Measurements from ENCODE around the gene GALM. TPM values are rescaled to one million over a fixed set of nuclear protein-coding genes. Genes with fewer than 3 reads are reported as not detected.

The GALM gene
- total and polyA plus RNA-seq, 8 donors = 12.8 to 33.6 (median 25.3) TPM

DNA sequence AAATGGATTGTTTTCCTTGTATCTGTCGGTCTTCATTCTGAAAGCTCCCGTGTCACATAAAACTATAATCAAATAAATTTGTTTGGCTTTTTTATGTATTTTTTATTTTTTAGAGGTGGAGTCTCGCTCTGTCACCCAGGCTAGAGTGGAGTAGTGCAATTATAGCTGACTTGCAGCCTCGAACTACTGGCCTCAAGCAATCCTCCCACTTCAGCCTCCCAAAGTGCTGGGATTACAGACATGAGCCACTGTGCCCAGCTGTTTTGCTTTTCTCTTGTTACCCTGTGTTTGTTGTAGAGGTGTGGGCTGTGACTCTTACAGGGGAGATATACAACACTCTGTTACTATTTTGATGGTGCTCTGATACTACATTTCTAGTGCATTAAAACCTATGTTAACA, 2.2 kb downstream of the GALM start:
- DNase-seq (no peak), ATAC-seq (no peak)
- Histone ChIP-seq H3K27ac (peak overlapping the region in 1 of 2 donors; percentile 87), H3K4me3 (peak overlapping the region in 1 of 2 donors; percentile 72), H3K27me3 (no peaks in the 10 kb centered on the region), H3K9me3 (no peaks in the 10 kb centered on the region), H3K36me3 (no peaks in the 10 kb centered on the region), H3K4me1 (peaks cover 0 to 55% of the 10 kb centered on the region in 2 donors)
- TF ChIP-seq, protein P1, sequence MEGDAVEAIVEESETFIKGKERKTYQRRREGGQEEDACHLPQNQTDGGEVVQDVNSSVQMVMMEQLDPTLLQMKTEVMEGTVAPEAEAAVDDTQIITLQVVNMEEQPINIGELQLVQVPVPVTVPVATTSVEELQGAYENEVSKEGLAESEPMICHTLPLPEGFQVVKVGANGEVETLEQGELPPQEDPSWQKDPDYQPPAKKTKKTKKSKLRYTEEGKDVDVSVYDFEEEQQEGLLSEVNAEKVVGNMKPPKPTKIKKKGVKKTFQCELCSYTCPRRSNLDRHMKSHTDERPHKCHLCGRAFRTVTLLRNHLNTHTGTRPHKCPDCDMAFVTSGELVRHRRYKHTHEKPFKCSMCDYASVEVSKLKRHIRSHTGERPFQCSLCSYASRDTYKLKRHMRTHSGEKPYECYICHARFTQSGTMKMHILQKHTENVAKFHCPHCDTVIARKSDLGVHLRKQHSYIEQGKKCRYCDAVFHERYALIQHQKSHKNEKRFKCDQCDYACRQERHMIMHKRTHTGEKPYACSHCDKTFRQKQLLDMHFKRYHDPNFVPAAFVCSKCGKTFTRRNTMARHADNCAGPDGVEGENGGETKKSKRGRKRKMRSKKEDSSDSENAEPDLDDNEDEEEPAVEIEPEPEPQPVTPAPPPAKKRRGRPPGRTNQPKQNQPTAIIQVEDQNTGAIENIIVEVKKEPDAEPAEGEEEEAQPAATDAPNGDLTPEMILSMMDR (IDR thresholded peaks at IDR 0.05) = no peak
- intact Hi-C loops (cut with DNase I) = loop anchor here in 1 of 2 donors (10.0 kb wide), 1 partner anchor 63 kb away; the partner anchor contains the start of gene HNRNPLL

DNA sequence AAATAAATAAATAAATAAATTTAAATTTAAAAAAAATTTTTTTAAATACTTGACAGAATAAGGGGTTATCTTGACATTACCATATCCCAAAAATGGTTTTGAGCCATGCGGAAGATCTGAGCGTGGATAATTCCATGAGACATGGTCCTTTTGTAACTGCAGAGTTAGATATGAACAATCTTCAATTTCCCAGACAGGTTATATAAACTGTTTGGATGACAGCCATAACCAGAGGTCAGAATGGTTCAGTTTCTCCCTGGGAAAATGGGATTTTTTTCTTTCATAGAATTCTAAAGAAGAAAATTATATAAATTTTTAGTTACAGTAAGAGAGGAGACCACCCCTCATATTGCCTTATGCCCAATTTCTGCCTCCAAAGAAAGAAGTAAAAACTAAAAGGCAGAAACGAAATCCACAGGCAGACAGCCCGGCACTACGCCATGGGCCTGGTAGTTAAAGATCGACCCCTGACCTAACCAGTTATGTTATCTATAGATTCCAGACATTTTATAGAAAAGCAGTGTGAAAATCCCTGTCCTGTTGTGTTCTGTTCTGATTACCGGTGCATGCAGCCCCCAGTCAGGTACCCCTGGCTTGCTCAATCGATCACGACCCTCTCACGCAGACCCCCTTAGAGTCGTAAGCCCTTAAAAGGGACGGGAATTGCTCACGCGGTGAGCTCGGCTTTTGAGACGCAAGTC, 3.0 kb downstream of the GALM start:
- H3K27ac ChIP-seq = no peak overlapping the region
- H3K4me1 ChIP-seq = peaks cover 0 to 47% of the 10 kb centered on the region in 2 donors
- no peak for ATAC-seq
- no peak overlapping the region for H3K4me3 ChIP-seq
- H3K36me3 ChIP-seq = no peaks in the 10 kb centered on the region
- no peaks in the 10 kb centered on the region for H3K27me3 ChIP-seq
- TF ChIP-seq, protein P1 (IDR thresholded peaks at IDR 0.05) = no peak
- intact Hi-C loops (cut with DNase I) = loop anchor here in 1 of 2 donors (10.0 kb wide), 1 partner anchor 64 kb away; the partner anchor contains the start of gene HNRNPLL
- no peak for DNase-seq
- no peaks in the 10 kb centered on the region for H3K9me3 ChIP-seq

DNA sequence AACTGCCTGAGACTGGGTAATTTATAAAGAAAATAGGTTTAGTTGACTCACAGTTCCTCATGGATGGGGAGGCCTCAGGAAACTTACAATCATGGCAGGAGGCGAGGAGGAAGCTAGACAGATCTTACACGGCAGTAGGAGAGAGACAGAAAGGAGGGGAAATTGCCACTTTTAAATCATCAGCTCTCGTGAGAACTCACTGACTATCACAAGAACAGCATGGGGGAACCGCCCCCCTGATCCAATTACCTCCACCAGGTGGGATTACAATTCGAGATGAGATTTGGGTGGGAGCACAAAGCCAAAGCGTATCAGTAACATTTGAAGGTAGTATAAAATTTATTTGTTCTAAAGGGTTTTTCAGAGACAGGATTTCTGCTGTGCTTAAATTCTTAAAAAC, 5.4 kb downstream of the GALM start:
- Histone ChIP-seq H3K36me3 (peaks cover 0 to 5% of the 10 kb centered on the region in 2 donors), H3K9me3 (no peaks in the 10 kb centered on the region), H3K27me3 (no peaks in the 10 kb centered on the region), H3K27ac (no peak overlapping the region), H3K4me1 (peaks cover 0 to 28% of the 10 kb centered on the region in 2 donors), H3K4me3 (no peak overlapping the region)
- TF ChIP-seq, protein P1 (IDR thresholded peaks at IDR 0.05) = no peak
- DNase-seq (no peak), ATAC-seq (no peak)
- intact Hi-C loops (cut with DNase I) = no loop called here

DNA sequence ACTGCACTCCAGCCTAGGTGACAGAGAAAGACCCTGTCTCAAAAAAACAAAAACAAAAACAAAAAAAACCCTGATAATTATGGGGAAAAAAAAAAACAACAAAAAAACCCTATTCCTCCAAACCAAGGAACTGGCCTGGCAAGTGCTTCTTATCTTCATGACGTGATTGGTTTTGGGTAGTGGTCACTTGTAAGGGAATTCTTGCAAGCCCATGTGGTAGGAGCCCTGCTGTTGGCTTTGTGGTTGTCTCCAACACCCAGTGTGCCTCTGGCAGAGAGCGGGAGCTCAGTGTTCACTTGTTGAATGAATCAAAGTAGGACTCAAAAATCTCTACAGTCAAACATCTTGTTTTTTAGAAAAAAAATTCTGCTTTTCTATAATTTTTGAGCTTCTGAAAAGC, 6.0 kb downstream of the GALM start:
- peaks cover 0 to 12% of the 10 kb centered on the region in 2 donors for H3K36me3 ChIP-seq
- TF ChIP-seq, protein P1 (IDR thresholded peaks at IDR 0.05) = no peak
- H3K27me3 ChIP-seq = no peaks in the 10 kb centered on the region
- no peaks in the 10 kb centered on the region for H3K9me3 ChIP-seq
- no peak overlapping the region for H3K4me3 ChIP-seq
- H3K27ac ChIP-seq = no peak overlapping the region
- DNase-seq (no peak), ATAC-seq (no peak)
- H3K4me1 ChIP-seq = peaks cover 0 to 22% of the 10 kb centered on the region in 2 donors
- intact Hi-C loops (cut with DNase I) = no loop called here

DNA sequence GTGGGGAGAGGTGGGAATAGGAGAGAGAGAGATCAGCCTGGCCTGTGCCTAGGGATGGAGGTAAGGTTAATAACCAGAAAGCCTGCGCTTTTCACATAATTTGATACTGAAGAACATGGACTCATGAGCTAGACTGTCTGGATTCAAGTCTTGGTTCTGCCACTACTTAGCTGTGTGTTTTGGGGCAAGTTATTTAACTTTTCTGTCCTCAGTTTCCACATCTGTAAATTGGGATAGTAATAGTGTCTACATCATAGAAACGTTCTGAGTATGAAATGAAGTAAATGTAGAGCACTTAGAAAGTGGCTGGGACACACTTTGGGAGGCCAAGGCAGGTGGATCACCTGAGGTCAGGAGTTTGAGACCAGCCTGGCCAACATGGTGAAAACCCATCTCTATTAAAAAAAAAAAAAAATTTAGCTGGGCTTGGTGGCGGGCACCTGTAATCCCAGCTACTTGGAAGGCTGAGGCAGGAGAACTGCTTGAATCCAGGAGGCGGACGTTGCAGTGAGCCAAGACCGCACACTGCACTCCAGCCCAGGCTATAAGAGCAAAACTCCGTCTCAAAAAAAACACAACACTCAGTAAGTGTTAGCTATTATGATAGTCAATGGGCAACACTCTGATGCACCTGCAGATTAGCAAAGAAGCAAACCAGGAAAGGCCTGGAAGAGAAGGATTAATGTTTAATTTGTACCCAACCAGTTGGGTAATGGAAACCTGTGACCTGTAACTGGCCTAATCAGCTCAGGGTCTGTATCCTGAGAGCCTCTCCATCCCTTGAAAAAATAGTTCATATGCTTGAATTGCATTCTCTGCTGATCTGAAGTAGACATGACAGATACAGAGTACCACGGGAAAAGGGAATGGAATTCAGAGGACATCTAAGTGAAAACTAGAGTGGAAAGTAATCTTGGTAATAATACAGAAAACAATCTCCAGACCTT, 6.8 kb downstream of the GALM start:
- Histone ChIP-seq H3K4me1 (peaks cover 0 to 14% of the 10 kb centered on the region in 2 donors), H3K27me3 (no peaks in the 10 kb centered on the region), H3K36me3 (peaks cover 0 to 19% of the 10 kb centered on the region in 2 donors), H3K27ac (no peak overlapping the region), H3K4me3 (no peak overlapping the region), H3K9me3 (no peaks in the 10 kb centered on the region)
- ATAC-seq (peak; percentile 78), DNase-seq (no peak)
- intact Hi-C loops (cut with DNase I) = no loop called here
- TF ChIP-seq, protein P1 (IDR thresholded peaks at IDR 0.05) = no peak
